ENCODE results near the gene CFAP157.

GRCh38 chr9:127693143-127693542, 13.6 kb upstream of the CFAP157 start:
- TF ChIP-seq POLR2A (IDR thresholded peaks at IDR 0.05) (no peak), CTCF (IDR thresholded peaks at IDR 0.05) (no peak)

Data from suprapubic skin (tissue), 3 donors.